GM19023 (cell line): Measurements from ENCODE around the gene CAPN9.

Source experiments
- ATAC-seq: cut with Tn5 transposase; IDR thresholded peaks from one replicate; pipeline ENCODE4 v1.9.1; 2021; ENCODE audit warnings: mild to moderate bottlenecking, moderate library complexity; ENCODE audit not compliant: unreplicated experiment

Gene CAPN9

GRCh38 chr1:230794431-230794830, 47.2 kb downstream of the CAPN9 start:
- no peak for ATAC-seq

- no peak for ATAC-seq
These were observed 47.9 kb downstream of the CAPN9 start for GRCh38 chr1:230794871-230795605.

GRCh38 chr1:230796626-230797025, 49.4 kb downstream of the CAPN9 start:
- ATAC-seq, result no peak

GRCh38 chr1:230797376-230797920, 50.3 kb downstream of the CAPN9 start:
- ATAC-seq, result no peak

GRCh38 chr1:230797942-230798365, 50.8 kb downstream of the CAPN9 start:
- no peak for ATAC-seq

- ATAC-seq, result no peak
These were observed 51.3 kb downstream of the CAPN9 start for GRCh38 chr1:230798491-230798890.

GRCh38 chr1:230800891-230801840, 54.0 kb downstream of the CAPN9 start:
- ATAC-seq, result no peak

GRCh38 chr1:230804396-230804795, 57.2 kb downstream of the CAPN9 start:
- no peak for ATAC-seq

- ATAC-seq, result no peak
These were observed 59.4 kb downstream of the CAPN9 start for GRCh38 chr1:230806552-230806951.

- no peak for ATAC-seq
These were observed 59.8 kb downstream of the CAPN9 start for GRCh38 chr1:230807029-230807428.

GRCh38 chr1:230807561-230808280, 60.5 kb downstream of the CAPN9 start:
- no peak for ATAC-seq

- ATAC-seq, result no peak
These were observed 61.2 kb downstream of the CAPN9 start for GRCh38 chr1:230808281-230808872.

GRCh38 chr1:230809256-230809990, 62.2 kb downstream of the CAPN9 start:
- no peak for ATAC-seq

- ATAC-seq, result no peak
These were observed 65.4 kb downstream of the CAPN9 start for GRCh38 chr1:230812568-230812967.

GRCh38 chr1:230814949-230815692, 67.9 kb downstream of the CAPN9 start:
- no peak for ATAC-seq

- ATAC-seq, result no peak
These were observed 68.8 kb downstream of the CAPN9 start for GRCh38 chr1:230816018-230816417.

- no peak for ATAC-seq
These were observed 71.2 kb downstream of the CAPN9 start for GRCh38 chr1:230818367-230818766.

GRCh38 chr1:230818901-230819300, 71.7 kb downstream of the CAPN9 start:
- ATAC-seq, result no peak

- no peak for ATAC-seq
These were observed 72.8 kb downstream of the CAPN9 start for GRCh38 chr1:230819976-230820375.
